GM23248 (cell line): ENCODE results near the gene SLC40A1.

ENCODE experiments used
- EZH2 ChIP-seq: fragments of 200-600 bp; sonication (generic); IDR thresholded peaks from 2 replicates; pipeline ENCODE4 v1.6.1; 2018; ENCODE audit warnings: antibody characterized with exemption, mild to moderate bottlenecking; ENCODE audit not compliant: insufficient read depth, poor library complexity, severe bottlenecking
- EZH2phosphoT487 ChIP-seq: fragments of 200-600 bp; sonication (generic); IDR thresholded peaks from 2 replicates; pipeline ENCODE4 v1.6.1; 2018; ENCODE audit warnings: antibody characterized with exemption, moderate library complexity, mild to moderate bottlenecking, low read depth; ENCODE audit not compliant: insufficient read depth

DNA sequence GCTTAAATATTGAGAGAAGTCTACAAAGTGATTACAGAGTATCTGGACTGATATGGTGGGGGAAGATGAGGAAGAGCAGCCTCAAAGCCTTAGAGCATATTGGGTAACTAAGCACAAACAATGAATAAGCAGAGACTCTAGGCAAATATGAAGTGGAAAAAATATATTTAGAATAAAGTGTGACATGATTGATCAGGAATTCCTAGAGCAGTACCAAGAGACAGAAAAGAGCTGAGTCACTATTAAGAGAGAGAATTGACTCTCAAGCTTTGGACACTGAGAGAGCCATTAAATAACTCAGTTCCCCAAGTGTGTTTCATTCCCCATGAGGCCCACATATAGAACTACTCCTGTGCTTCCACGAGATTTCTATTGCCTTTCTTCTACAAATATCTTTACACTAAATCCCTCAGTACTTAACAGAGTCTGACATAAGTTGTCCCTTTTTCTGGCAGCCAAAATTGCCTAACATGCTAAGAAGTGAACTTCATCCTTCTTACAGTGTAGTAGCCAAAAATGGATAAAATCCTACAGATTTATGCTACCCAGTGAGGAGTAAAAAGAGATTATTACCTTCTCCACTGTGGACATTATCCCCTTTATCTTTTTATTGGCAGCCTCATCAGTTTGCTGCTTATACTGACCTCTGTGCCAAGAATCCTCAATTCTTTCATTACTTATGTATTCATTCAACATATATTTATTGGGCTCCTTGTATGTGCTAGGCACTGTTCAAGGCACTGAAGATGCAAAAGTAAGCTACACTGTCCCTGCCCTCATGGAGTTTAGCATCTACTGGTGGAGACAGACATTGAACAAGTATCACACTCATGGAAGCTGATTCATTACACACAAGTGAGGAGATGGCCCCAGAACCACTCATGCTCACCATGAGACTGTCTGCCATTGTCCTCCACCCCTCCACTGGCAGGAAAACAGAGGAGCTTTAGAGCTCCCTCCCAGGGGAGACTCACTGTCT, 45.4 kb downstream of the SLC40A1 start:
- no peak for TF ChIP-seq EZH2
- no peak for TF ChIP-seq EZH2phosphoT487
